Duodenal mucosa (tissue), 2 donors: ENCODE results near the gene LYPD1.

Experiments
- H3K27ac ChIP-seq: one replicate; pipeline ENCODE4 v1.7.0; 2013; ENCODE audit warnings: low read depth, low read length
- H3K27me3 ChIP-seq, 2 donors: one replicate each; pipeline ENCODE4 v1.7.0; 2013; ENCODE audit warnings: low read length in 2 of 2, control low read depth in 1 of 2; ENCODE audit not compliant: insufficient read depth in 2 of 2, control insufficient read depth in 1 of 2
- H3K36me3 ChIP-seq, 2 donors: one replicate each; pipeline ENCODE4 v1.7.0; 2013; ENCODE audit warnings: low read length in 2 of 2, control low read depth in 1 of 2; ENCODE audit not compliant: insufficient read depth in 2 of 2, control insufficient read depth in 1 of 2
- H3K4me1 ChIP-seq, 2 donors: one replicate each; pipeline ENCODE4 v1.7.0; 2013; ENCODE audit warnings: low read length in 2 of 2, control low read depth in 1 of 2; ENCODE audit not compliant: insufficient read depth in 2 of 2, control insufficient read depth in 1 of 2
- H3K4me3 ChIP-seq, 2 donors: one replicate each; pipeline ENCODE4 v1.7.0; 2013; ENCODE audit warnings: low read length in 2 of 2, low read depth in 1 of 2
- H3K9ac ChIP-seq, 2 donors: one replicate each; pipeline ENCODE4 v1.7.0; 2013; ENCODE audit warnings: low read length in 2 of 2, low read depth in 1 of 2
- H3K9me3 ChIP-seq, 2 donors: one replicate each; pipeline ENCODE4 v1.7.0; 2013; ENCODE audit warnings: low read length in 2 of 2, control low read depth in 1 of 2; ENCODE audit not compliant: control insufficient read depth in 1 of 2

The LYPD1 gene

GRCh38 chr2:132615329-132616085, 54.5 kb downstream of the LYPD1 start:
- Histone ChIP-seq H3K9me3 (no peaks in the 10 kb centered on the region), H3K27me3 (no peaks in the 10 kb centered on the region), H3K4me3 (no peak overlapping the region), H3K4me1 (no peaks in the 10 kb centered on the region), H3K27ac (no peak overlapping the region), H3K36me3 (no peaks in the 10 kb centered on the region), H3K9ac (no peak overlapping the region)

- H3K27me3 ChIP-seq, result no peaks in the 10 kb centered on the region
- no peaks in the 10 kb centered on the region for H3K9me3 ChIP-seq
- H3K4me3 ChIP-seq, result no peak overlapping the region
- no peaks in the 10 kb centered on the region for H3K4me1 ChIP-seq
- H3K36me3 ChIP-seq, result no peaks in the 10 kb centered on the region
- no peak overlapping the region for H3K27ac ChIP-seq
- no peak overlapping the region for H3K9ac ChIP-seq
These were observed 58.3 kb downstream of the LYPD1 start for GRCh38 chr2:132611719-132612118.

GRCh38 chr2:132609101-132609890, 60.7 kb downstream of the LYPD1 start:
- no peaks in the 10 kb centered on the region for H3K27me3 ChIP-seq
- H3K4me3 ChIP-seq, result no peak overlapping the region
- no peaks in the 10 kb centered on the region for H3K4me1 ChIP-seq
- no peak overlapping the region for H3K9ac ChIP-seq
- no peaks in the 10 kb centered on the region for H3K9me3 ChIP-seq
- H3K36me3 ChIP-seq, result no peaks in the 10 kb centered on the region
- H3K27ac ChIP-seq, result no peak overlapping the region

- Histone ChIP-seq H3K27ac (no peak overlapping the region), H3K27me3 (no peaks in the 10 kb centered on the region), H3K9ac (no peak overlapping the region), H3K36me3 (no peaks in the 10 kb centered on the region), H3K4me1 (no peaks in the 10 kb centered on the region), H3K9me3 (no peaks in the 10 kb centered on the region), H3K4me3 (no peak overlapping the region)
These were observed 61.7 kb downstream of the LYPD1 start for GRCh38 chr2:132608311-132608710.

GRCh38 chr2:132607426-132608090, 62.4 kb downstream of the LYPD1 start:
- Histone ChIP-seq H3K36me3 (no peaks in the 10 kb centered on the region), H3K27me3 (no peaks in the 10 kb centered on the region), H3K27ac (no peak overlapping the region), H3K9me3 (no peaks in the 10 kb centered on the region), H3K4me3 (no peak overlapping the region), H3K4me1 (no peaks in the 10 kb centered on the region), H3K9ac (no peak overlapping the region)

GRCh38 chr2:132606649-132607048, 63.4 kb downstream of the LYPD1 start:
- no peaks in the 10 kb centered on the region for H3K36me3 ChIP-seq
- H3K4me1 ChIP-seq, result no peaks in the 10 kb centered on the region

GRCh38 chr2:132605236-132606180, 64.5 kb downstream of the LYPD1 start:
- Histone ChIP-seq H3K9me3 (no peaks in the 10 kb centered on the region), H3K27me3 (no peaks in the 10 kb centered on the region), H3K4me1 (no peaks in the 10 kb centered on the region), H3K27ac (no peak overlapping the region), H3K36me3 (no peaks in the 10 kb centered on the region), H3K9ac (no peak overlapping the region), H3K4me3 (no peak overlapping the region)

More at GRCh38 chr2:132606649-132607048, 63.4 kb downstream of the LYPD1 start:
- Histone ChIP-seq H3K27me3 (no peaks in the 10 kb centered on the region), H3K9me3 (no peaks in the 10 kb centered on the region), H3K9ac (no peak overlapping the region), H3K27ac (no peak overlapping the region), H3K4me3 (no peak overlapping the region)

GRCh38 chr2:132604561-132604960, 65.4 kb downstream of the LYPD1 start:
- Histone ChIP-seq H3K9me3 (no peaks in the 10 kb centered on the region), H3K27ac (no peak overlapping the region), H3K4me3 (no peak overlapping the region), H3K9ac (no peak overlapping the region), H3K4me1 (no peaks in the 10 kb centered on the region), H3K27me3 (no peaks in the 10 kb centered on the region), H3K36me3 (no peaks in the 10 kb centered on the region)

- Histone ChIP-seq H3K9ac (no peak overlapping the region), H3K36me3 (no peaks in the 10 kb centered on the region), H3K4me3 (no peak overlapping the region), H3K9me3 (no peaks in the 10 kb centered on the region), H3K27ac (no peak overlapping the region), H3K27me3 (no peaks in the 10 kb centered on the region), H3K4me1 (no peaks in the 10 kb centered on the region)
These were observed 70.4 kb downstream of the LYPD1 start for GRCh38 chr2:132599556-132599955.
